Measurements from ENCODE around the gene CTNNA1. TPM values are rescaled to one million over a fixed set of nuclear protein-coding genes. Genes with fewer than 3 reads are reported as not detected.

The CTNNA1 gene
- total and polyA plus RNA-seq, 9 of the 15 experiments (the other 6 are each of a cell fraction or from before 2014, with no cell fraction given), result 29.6 to 117 (median 89.1) TPM

DNA sequence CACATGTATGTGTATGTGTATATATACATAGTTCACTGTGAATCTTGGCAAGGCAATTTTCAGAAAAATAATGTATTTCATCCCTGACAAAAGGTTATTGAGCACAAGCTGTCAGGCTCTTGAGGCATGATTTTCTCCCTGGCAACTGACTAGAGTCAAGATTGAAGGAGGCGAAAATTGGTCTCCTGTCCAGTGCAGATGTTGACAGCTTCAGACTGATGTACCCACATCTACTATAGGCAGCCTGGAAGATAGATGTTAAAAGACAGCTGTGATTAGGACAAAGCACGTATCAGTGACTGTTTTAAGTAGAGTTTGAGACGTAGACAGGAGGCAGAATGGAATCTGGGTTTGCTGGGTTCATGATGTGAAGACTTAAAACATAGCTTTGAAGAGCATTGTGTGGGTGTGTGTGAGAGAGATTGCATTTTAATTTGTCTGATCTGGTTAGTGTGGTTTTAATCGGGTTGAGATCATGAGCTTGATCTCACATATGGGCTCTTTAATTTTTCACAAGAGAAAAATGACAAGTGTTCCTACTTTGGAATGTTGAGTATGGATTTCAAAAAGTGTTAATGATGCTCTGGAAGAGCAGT is 39.1 kb downstream of the CTNNA1 start:
- Histone ChIP-seq H3K27ac (ENCODE audit: extremely low read depth, low read depth, low read length) (no peak overlapping the region), H3K9ac (ENCODE audit: insufficient read depth in 1 of 2, low read depth in 2 of 2, low read length in 2 of 2) (no peak overlapping the region), H3K9me1 (ENCODE audit: control insufficient read depth, insufficient read depth, low read length) (no peaks in the 10 kb centered on the region), H3K9me3 (replicated peaks; ENCODE audit: control insufficient read depth, insufficient read depth, low read depth, low read length) (no peaks in the 10 kb centered on the region), H3K36me3 (ENCODE audit: control insufficient read depth, insufficient read depth, low read length) (peaks cover 6% of the 10 kb centered on the region; the same call in 2 of the 3 replicates), H2AFZ (ENCODE audit: low read depth, low read length) (no peak overlapping the region), H4K20me1 (replicated peaks; ENCODE audit: control insufficient read depth, insufficient read depth, low read length) (no peaks in the 10 kb centered on the region; the same call in 1 of the 2 replicates), H3K4me3 (no peak overlapping the region), H3K4me1 (replicated peaks in 1 of 2; ENCODE audit: control insufficient read depth in 2 of 2, insufficient read depth in 2 of 2, low read length in 2 of 2) (no peaks in the 10 kb centered on the region), H3K79me2 (ENCODE audit: control insufficient read depth, insufficient read depth, low read length) (0 out of 3 replicates have a peak, but pooled peaks cover 3% of the 10 kb centered on the region), H3K27me3 (ENCODE audit: control insufficient read depth in 2 of 2, insufficient read depth in 2 of 2, low read length in 2 of 2) (no peaks in the 10 kb centered on the region), H3K4me2 (ENCODE audit: insufficient read depth, low read length) (no peak overlapping the region)
- TF ChIP-seq YY1 (IDR thresholded peaks at IDR 0.05; ENCODE audit: borderline replicate concordance in 1 of 3, control insufficient read depth in 1 of 3, extremely low read depth in 1 of 3, insufficient read depth in 3 of 3, insufficient read length in 1 of 3, insufficient replicate concordance in 2 of 3, low read depth in 1 of 3, low read length in 2 of 3), result no peak
- TF ChIP-seq TAF7 (tag; IDR thresholded peaks at IDR 0.05), result no peak
- FAIRE-seq (no peak), ATAC-seq (no peak), DNase-seq (ENCODE audit: extremely low read depth in 1 of 4, low spot score in 3 of 4) (no peak)
- intact Hi-C loops (cut with micrococcal nuclease) (no loop called here), in situ Hi-C loops (cut with MboI) (no loop called here)
- CTCF ChIA-PET (ENCODE audit: low intra/inter-chr PET ratio), result no interaction called here
- WGBS (ENCODE audit: insufficient coverage, low coverage, missing lambda C conversion rate), result 59% methylated on average over 4 of the region's 4 CpGs
- BruUV-seq (replicated peaks), result no TSS peak
- POLR2A ChIA-PET, result interaction anchor here (0.6 to 1.8 kb wide), 3 partner anchors 16 to 182 kb away, joined by 3 to 4 read pairs (median 3); no protein-coding TSS in a partner anchor

DNA sequence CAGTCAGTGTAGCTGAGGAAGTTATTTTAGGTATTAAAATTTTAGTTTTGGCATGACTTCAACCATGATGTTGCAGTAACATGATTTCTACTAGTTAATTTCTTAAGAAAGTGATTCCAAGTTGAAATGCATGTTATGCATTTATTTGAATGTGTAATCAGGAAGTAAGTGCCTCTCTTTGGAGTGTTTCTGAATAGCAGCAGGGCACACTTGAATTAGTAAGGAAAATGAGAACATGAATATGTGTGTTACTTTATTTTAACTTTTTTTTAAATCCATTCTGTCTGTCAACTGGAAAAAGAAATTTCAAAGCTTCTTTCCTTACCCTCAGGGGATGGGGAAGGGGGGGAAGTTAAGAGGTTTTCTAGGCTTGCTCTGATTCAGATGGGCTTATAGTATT is 40.4 kb downstream of the CTNNA1 start:
- FAIRE-seq (no peak), ATAC-seq (no peak), DNase-seq (ENCODE audit: extremely low read depth in 1 of 4, low spot score in 3 of 4) (no peak)
- Histone ChIP-seq H2AFZ (ENCODE audit: low read depth, low read length) (no peak overlapping the region), H3K9ac (ENCODE audit: insufficient read depth in 1 of 2, low read depth in 2 of 2, low read length in 2 of 2) (no peak overlapping the region), H3K36me3 (ENCODE audit: control insufficient read depth, insufficient read depth, low read length) (no peaks in the 10 kb centered on the region), H3K9me1 (ENCODE audit: control insufficient read depth, insufficient read depth, low read length) (no peaks in the 10 kb centered on the region), H4K20me1 (replicated peaks; ENCODE audit: control insufficient read depth, insufficient read depth, low read length) (no peaks in the 10 kb centered on the region; the same call in 1 of the 2 replicates), H3K4me2 (ENCODE audit: insufficient read depth, low read length) (no peak overlapping the region), H3K4me3 (no peak overlapping the region), H3K4me1 (replicated peaks in 1 of 2; ENCODE audit: control insufficient read depth in 2 of 2, insufficient read depth in 2 of 2, low read length in 2 of 2) (no peaks in the 10 kb centered on the region), H3K27me3 (ENCODE audit: control insufficient read depth in 2 of 2, insufficient read depth in 2 of 2, low read length in 2 of 2) (no peaks in the 10 kb centered on the region), H3K27ac (ENCODE audit: extremely low read depth, low read depth, low read length) (no peak overlapping the region), H3K79me2 (ENCODE audit: control insufficient read depth, insufficient read depth, low read length) (0 out of 3 replicates have a peak, but pooled peaks cover 3% of the 10 kb centered on the region), H3K9me3 (replicated peaks; ENCODE audit: control insufficient read depth, insufficient read depth, low read depth, low read length) (no peaks in the 10 kb centered on the region)
- ChIA-PET POLR2A (interaction anchor here (0.7 to 1.8 kb wide), 2 partner anchors 9 to 15 kb away, joined by 3 to 5 read pairs; no protein-coding TSS in a partner anchor), CTCF (ENCODE audit: low intra/inter-chr PET ratio) (no interaction called here)
- in situ Hi-C loops (cut with MboI), result no loop called here
- BruUV-seq (replicated peaks), result no TSS peak
- intact Hi-C loops (cut with micrococcal nuclease), result no loop called here
- TF ChIP-seq ZNF274 (IDR thresholded peaks at IDR 0.05; ENCODE audit: borderline replicate concordance, low read depth, low read length) (no peak), FOXP1 (CRISPR knock-in tag; IDR thresholded peaks at IDR 0.05) (no peak), ZNF12 (CRISPR knock-in tag; IDR thresholded peaks at IDR 0.05) (no peak), TGIF2 (CRISPR knock-in tag; IDR thresholded peaks at IDR 0.05) (no peak), POLR2H (tag; IDR thresholded peaks at IDR 0.05; ENCODE audit: low read depth) (no peak), FOXA1 (IDR thresholded peaks at IDR 0.05; ENCODE audit: borderline replicate concordance) (no peak), GABPB2 (CRISPR knock-in tag; conservative IDR thresholded peaks at IDR 0.05) (no peak), ZNF124 (CRISPR knock-in tag; IDR thresholded peaks at IDR 0.05) (no peak), CBX3 (IDR thresholded peaks at IDR 0.05; ENCODE audit: borderline replicate concordance in 1 of 2, low read length in 2 of 2) (no peak)
- TF ChIP-seq, protein P1, sequence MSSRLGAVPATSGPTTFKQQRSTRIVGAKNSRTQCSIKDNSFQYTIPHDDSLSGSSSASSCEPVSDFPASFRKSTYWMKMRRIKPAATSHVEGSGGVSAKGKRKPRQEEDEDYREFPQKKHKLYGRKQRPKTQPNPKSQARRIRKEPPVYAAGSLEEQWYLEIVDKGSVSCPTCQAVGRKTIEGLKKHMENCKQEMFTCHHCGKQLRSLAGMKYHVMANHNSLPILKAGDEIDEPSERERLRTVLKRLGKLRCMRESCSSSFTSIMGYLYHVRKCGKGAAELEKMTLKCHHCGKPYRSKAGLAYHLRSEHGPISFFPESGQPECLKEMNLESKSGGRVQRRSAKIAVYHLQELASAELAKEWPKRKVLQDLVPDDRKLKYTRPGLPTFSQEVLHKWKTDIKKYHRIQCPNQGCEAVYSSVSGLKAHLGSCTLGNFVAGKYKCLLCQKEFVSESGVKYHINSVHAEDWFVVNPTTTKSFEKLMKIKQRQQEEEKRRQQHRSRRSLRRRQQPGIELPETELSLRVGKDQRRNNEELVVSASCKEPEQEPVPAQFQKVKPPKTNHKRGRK (tag; IDR thresholded peaks at IDR 0.05), result no peak
- TF ChIP-seq, protein P2, sequence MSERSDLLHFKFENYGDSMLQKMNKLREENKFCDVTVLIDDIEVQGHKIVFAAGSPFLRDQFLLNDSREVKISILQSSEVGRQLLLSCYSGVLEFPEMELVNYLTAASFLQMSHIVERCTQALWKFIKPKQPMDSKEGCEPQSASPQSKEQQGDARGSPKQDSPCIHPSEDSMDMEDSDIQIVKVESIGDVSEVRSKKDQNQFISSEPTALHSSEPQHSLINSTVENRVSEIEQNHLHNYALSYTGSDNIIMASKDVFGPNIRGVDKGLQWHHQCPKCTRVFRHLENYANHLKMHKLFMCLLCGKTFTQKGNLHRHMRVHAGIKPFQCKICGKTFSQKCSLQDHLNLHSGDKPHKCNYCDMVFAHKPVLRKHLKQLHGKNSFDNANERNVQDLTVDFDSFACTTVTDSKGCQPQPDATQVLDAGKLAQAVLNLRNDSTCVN (CRISPR knock-in tag; IDR thresholded peaks at IDR 0.05), result no peak

All from K562 (cell line).